Right lung (tissue), 5 donors: ENCODE results near the gene CBLN1. TPM values are rescaled to one million over a fixed set of nuclear protein-coding genes. Genes with fewer than 3 reads are reported as not detected.
"Not testable (repeated sequence)": the region's sequence is repeated elsewhere in the genome, so short reads cannot be mapped to it uniquely, and the experiment has no call there.

Experiments used
- DNase-seq, 2 donors: peaks; one replicate each; pipeline ENCODE4 v3.0.0-alpha.2; 2013
- polyA plus RNA-seq, 5 donors: library from polyadenylated mRNA; unstranded; fragments of 120-200 nt; gene quantifications; one replicate each; pipeline versions ENCODE4 v1.2.1 to v1.2.3, GENCODE V29; 2013; ENCODE audit warnings: inconsistent platforms in 1 of 5, low replicate concordance in 1 of 5; ENCODE audit not compliant: insufficient read length in 5 of 5, insufficient read depth in 1 of 5

The CBLN1 gene
- polyA plus RNA-seq, 5 donors = 0.08 to 0.78 (median 0.22) TPM

DNA sequence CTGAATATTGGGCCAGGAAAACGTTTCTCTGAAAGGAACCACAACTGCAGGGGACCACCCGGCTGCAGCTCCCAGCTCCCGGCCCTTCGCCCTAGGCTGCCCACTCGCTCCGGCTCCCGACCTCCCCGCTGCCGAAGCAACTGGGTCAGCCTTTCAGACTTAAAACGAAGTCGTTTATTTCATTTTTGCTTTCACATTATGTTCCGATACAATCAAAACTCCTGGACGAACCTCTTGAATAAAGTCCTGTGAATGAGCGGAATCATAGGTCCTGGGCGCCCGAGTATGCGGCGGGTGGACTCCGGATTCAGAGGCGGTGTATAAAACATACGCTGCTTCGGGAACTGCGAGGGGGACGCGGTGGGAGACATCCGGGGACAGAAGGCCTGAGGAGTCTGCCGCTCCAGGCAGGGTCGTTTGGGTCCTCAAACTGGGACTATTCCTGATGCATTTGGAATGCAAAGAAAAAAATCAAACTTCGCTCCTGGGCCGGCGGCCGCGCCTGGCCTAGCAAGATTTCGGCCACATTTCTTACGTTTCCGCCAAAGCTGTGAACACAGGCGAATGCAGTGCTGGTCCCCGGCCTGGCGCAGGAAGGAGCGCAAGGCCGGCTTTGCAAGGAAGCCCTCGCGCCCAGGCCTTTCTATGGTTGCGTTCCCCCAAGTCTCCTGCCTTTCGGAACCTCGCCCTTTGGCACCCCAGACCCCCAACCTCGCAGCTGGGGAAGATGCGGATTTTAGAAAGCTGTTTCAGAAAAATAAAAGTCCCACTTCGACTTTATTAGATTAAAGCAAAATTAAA lies 3.7 kb downstream of the CBLN1 start:
- DNase-seq = no peak

DNA sequence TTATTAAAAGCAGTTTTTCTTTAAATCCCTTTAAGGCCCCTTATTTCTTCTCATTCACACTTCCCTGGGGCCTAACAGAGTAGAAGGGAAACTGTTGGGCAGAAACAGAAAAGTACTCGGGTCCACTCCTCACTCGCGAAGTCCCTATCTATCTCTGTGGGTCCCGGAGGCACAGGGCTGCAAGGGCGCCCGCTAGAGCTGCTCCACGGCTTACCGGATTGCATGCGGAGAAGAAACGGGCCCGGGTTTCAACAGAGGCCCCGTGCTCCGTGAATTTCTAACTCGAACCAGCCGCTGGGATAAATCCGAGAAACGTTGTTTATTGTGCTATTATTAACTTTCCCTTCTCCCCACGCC lies 4.3 kb downstream of the CBLN1 start:
- no peak for DNase-seq

DNA sequence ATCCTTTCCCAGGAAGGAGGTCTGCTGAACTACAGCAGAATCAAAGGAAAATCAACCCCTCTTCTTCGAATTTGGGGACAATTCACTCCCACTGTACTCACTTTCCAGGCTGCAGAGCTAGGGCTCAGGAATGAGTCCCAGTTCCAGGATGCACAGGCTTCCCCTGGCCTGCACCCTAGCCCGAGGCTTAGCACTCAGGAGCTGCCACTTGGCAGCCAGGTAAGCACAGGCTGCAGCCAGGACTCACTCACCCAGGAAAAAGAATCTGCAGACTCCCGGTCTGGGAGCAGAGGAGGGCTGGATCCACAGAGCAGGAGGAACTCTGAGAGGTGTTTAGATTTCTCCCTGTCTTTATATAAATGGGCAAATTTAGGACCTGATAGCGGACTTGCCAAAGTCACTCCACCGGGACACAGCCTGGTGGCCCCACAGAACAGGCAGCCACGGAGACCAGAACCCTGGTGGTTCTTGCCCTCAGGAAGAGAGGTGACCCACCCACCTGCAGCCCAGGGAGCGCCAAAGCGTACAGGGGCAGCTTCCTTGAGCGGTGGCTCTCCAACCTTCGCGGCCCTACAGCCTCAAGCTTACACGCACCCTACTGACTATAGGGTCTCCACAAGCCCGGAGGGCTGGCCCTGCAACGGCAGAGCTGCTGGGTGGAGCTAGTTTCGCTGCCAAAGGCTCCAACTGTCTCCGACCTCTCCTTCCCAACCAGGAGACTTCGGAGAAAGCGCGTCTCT lies 4.8 kb downstream of the CBLN1 start:
- DNase-seq = no peak

DNA sequence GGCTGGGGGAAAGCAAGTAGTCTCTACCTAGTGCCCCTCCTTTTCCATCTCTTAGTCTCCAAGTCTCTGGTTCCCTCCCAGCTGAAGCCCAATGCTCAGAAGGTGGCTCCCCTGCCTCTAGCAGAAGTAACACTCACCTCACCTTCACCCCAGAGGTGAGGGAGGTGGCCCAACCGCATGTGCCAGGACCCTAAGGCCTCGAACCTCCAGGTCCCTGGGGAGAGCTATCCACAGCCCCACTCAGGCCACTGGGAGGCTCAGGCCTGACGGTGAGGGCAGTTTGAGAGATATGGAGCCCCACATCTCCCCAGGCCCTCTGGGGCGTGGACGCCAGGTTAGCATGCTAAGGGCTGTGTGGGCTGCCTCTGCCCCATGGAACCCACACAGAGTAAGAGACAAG lies 5.8 kb downstream of the CBLN1 start:
- DNase-seq = no peak

DNA sequence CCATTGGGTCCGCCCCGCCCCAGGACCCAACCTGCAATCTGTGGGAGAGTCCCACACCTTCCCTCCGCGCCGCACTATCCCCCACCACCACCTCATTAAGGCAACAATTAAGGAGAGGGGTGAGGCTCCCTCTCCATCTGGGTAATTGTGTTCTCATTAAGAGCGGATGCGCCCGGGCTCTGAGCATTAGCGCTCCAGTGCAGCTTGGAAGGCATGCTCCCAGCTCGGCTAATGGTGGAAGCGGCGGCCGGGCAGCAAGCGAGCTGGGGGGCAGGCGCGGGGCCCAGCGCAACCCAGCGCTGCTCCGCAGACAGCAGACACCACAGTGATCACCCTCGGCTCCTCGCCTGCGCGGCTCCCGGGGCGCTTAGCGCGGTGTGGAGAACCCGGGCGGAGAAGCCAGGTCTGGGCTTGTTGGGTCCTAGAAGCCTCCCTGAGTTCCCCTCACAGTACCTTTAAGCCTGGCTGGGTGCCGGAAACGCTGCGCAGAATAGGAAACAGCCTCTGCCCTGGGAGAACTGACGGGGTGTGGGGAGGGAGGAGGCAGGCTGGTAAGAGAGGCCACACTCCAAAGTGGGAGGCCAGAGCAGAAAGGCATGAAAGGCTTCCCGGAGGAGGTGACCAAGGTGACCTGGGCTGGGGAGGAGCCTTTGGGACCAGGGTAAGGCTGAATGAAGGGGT lies 6.4 kb downstream of the CBLN1 start:
- DNase-seq = no peak

DNA sequence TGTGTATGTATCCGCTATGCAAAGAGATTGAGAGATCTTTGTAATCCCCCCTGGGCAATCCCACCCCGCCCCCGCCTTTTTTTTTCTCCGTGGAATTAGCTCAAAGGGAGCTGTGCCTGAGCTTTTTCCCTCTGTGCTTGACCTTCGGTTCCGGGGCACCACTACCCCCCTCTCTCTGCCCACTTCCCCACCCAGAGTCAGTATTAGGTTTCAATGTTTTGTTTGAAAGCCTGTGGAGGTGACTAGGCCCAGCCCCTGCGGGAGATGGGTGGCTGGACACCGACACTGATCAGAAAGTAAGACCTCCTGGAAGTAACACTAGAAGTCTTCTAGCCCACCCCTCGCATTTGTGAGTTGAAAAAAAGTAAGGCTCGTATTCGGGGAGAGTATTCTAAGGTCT lies 7.0 kb downstream of the CBLN1 start:
- DNase-seq = no peak

DNA sequence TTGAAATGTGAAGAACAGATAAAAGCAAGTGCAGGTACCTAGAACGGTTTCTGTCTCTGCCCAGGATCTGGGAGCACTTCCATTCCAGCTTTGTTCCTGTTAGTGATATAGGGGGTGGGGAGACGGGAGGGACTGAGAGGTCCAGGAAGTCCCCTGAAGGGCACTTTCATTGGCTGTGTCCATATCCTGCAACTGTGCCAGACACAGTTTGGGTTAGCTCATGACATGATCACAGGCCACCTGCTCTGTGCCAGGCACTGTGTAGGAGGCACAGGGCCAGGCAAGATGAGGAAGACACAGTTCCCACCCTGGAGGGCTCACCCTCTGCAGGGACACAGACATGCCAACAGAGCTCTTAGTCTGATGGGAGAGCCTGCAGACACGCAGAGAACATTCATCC lies 7.9 kb downstream of the CBLN1 start:
- no peak for DNase-seq

DNA sequence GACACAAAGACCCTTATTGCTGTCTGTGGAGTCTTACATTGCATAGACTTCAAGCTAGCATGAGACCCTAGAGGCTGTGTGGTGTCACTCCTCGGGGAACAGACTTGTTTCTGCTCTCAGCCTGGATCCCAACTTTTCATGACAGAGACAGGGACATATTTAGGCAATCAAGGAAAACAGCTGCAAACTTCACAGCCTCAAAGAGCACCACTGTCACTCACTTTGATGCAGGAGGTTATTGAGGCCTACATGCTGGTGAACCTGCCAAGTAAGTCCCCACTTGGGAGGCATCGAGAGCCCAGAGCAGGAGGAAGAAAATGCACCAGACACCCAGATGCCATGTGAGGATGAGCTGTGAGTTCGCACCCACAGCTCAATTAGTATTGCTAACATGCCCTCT lies 10.3 kb downstream of the CBLN1 start:
- no peak for DNase-seq

DNA sequence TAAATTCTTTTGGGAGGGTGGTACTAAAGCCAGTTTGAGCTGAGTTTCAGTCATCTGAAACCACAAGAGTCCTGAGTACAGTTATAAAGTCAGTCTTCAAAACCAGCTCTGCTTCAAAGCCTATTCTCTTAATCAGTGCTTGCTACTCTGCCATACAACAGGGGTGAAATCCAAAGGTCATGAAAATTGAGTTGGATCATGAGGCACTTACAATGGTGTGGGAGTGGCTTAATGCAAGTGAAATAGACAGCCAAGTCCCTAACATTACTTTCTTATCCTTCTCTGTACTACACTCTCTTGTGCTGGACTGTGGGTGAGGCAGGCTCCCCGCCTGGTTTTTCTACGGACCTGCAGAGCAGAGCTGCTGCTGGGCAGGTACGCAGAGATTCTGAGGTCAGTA lies 12.4 kb downstream of the CBLN1 start:
- DNase-seq = no peak

DNA sequence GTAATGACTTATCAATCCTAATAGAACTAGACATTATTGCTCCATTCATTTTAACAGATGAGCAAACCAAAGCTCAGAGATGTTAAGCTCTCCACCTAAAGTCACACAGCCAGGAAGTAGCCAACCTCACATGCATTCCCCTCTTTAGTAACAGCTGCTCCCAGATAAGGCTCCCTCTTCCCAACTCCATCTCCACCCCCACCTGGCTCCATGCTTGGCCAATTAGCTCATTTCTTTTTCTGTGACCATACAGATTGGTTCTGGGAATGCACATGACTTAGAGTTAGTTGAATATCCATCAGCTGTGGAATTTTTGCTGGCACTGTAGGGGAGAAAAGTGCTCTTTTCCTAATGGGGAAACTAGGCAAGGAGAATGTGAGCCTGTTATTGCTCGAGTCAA lies 13.0 kb downstream of the CBLN1 start:
- DNase-seq = no peak

DNA sequence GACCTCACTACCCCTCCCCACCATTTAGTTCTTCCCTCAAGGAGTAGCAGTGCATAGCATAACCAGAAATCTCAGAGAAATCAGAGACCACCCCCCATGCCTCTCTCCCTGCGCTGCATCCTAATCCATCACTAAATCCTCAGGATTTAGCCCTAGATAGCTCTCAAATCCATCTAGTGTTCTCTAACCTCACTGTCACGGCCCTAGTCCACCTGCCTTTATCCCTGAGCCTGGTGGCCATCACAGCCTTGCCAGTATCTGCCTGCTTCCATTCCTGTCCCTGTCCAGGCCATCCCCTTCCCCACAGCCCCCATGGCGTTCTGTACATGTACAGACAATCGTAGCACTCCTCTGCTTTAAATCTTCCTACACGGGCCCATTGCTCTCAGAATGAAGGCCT lies 19.1 kb downstream of the CBLN1 start:
- DNase-seq = no peak

DNA sequence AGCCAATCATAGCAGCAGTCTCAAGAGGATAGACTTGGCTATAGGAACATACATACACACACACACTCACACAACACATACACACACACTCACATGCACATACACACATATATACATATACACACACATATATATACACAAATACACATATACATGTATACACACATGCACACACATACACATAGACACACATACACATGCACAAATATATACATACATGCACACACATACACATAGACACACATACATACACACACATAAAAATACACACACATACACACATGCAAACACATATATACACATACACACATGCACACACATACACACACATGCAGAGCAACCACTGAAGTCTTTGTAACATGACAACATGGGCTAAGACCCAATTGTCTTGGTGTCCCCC lies 19.7 kb downstream of the CBLN1 start:
- DNase-seq = no peak

DNA sequence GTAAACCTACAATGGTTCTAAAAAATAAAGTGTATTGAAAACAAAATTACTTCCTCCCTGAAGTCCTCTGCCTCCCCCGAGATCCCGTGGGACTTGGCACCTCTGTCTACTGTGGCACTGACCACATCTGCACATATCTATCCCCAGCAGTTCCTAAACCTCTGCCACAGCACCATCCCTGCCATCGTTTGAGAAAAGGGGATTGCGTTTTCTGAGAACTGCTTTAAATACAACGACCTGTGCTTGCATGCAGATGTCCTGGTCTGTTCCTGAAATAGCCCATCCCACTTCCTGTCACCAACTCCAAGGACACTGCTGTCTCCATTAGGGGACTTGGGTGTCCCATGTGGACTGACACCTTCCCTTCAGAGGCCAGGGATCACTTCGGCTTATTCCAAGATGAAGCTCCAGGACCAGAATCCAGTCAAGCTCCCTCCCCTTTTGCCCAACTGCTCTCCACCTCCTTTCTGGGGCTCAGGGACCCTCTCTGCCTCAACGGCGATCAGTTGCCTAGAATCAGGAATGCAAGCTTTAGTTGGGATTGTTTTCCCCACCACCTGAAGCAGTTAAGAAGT lies 20.6 kb downstream of the CBLN1 start:
- no peak for DNase-seq

DNA sequence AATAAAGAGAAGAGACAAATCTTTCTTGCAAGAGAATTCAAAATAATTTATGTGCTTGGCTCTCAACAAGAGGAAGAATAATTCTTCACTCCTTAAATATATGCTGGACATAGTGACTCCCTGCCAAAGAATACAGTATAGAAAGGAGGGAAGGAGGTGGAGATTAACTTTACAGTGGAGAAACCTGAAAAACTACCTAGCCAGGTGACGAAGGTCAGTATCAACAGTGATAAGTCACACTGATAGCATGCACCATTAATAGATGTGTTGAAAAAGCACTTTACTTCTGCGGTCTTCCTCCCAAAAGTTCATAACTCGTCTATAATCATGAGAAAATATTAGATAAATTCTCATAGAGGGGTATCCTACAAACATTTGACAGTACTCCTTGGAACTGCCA lies 21.4 kb downstream of the CBLN1 start:
- DNase-seq = no peak

DNA sequence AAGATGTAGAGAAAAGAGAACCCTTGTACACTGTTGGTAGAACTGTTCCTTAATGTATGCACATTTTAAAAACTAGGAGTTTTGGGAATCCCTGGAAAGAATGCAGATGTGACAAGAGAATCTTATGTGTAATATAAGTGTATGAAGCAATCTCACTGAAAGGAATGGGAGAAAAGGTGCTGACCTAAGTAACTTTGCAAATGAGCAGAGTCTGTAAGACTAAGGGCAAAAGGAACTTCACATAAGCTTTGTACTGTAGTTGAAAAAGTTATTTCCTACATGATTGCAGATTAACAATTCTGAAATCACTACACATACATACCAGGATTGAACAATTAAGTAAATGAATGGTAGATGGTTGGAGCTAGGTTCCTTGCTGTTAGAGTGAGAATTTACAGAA lies 22.3 kb downstream of the CBLN1 start:
- no peak for DNase-seq

DNA sequence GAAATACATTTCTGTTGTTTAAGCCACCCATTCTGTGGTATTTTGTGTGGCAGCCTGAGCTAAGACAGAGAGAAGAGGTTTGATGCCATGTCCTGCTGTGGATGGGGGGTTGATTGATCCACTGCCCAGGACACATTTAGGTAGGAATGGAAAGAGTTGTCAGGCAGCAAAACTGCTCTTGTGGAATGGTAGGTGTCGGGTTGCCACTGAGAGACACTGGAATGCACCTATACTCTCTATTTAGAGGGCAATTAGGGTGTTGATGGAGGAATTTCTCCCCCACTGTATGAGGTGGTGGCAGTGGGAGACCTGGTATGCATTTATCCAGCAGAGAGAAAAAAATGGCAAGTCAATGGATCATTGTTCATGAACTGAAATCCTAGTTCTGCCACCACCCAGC lies 30.9 kb downstream of the CBLN1 start:
- DNase-seq = no peak

DNA sequence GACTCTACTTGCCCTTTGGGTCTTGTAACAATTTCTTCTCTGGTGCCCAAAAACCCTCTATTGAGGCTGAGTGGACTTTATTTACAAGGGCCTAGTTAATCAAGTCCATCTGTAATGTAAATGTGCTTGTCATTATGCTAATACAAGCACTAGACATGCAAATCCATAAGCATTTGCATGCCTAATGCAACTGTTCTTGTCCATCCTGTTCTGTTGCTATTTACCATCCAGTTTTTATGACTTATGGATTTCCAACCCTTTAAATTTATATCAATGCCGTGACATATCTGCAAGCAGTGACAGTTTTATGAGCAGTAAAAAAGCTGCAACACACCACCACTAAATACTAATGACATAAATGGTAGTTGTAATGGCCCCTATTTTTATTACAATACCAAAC lies 33.4 kb downstream of the CBLN1 start:
- no peak for DNase-seq

DNA sequence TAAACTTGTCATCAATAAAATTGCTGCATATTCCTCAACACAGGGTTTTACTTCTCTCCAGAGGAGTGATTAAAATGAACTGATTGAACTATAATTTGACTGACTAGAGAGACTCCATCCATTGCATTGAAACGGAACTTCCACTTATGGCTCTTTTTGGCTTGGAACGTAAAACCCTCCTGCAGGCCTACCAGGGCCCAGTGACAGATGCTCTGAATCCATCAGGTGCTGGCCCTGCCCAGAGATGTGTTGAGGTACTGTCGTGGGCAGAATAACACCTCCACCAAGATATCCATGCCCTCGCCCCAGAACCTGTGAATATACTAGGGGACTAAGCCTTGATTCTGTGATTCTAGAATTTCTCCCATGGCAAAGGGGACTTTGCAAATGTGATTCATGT lies 45.4 kb downstream of the CBLN1 start:
- no peak for DNase-seq

DNA sequence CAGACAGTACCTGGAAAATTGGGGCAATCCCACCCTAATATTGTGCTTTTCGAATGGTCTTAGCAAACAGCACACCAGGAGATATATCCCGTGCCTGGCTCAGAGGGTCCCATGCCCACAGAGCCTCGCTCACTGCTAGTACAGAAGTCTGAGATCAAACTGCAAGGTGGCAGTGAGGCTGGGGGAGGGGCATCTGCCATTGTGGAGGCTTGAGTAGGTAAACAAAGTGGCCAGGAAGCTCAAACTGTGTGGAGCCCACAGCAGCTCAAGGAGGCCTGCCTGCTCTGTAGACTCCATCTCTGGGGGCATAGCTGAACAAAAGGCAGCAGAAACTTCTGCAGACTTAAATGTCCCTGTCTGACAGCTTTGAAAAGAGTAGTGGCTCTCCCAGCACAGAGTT lies 53.3 kb downstream of the CBLN1 start:
- not testable (repeated sequence) for DNase-seq
